Stimulated activated CD8-positive, alpha-beta memory T cell treated with anti-CD3 and anti-CD28 coated beads, Interleukin-15, amount 100 ng/mL, for 1 hour (primary cell): ENCODE measurements around the gene CDC26.
"Not testable (repeated sequence)": the region's sequence is repeated elsewhere in the genome, so short reads cannot be mapped to it uniquely, and the experiment has no call there.

Experiments used
- DNase-seq: peaks from one replicate; pipeline ENCODE4 v3.0.0-alpha.2; 2020; ENCODE audit warnings: low read depth

CDC26 gene

GRCh38 chr9:113293285-113293878, 18.0 kb upstream of the CDC26 start:
- DNase-seq, result no peak

GRCh38 chr9:113290052-113290607, 14.8 kb upstream of the CDC26 start:
- no peak for DNase-seq

GRCh38 chr9:113289091-113289490, 13.7 kb upstream of the CDC26 start:
- no peak for DNase-seq

GRCh38 chr9:113281356-113281755, 6.0 kb upstream of the CDC26 start:
- no peak for DNase-seq

GRCh38 chr9:113278840-113279239, 3.5 kb upstream of the CDC26 start:
- DNase-seq, result no peak

- DNase-seq, result no peak
Measured at GRCh38 chr9:113274474-113275156, 757 bp downstream of the CDC26 start.

- DNase-seq, result no peak
Measured at GRCh38 chr9:113269871-113270270, 5.5 kb downstream of the CDC26 start.

- no peak for DNase-seq
Measured at GRCh38 chr9:113269355-113269754, 6.0 kb downstream of the CDC26 start.

GRCh38 chr9:113267911-113268566, 7.3 kb downstream of the CDC26 start:
- DNase-seq, result no peak

GRCh38 chr9:113266174-113266573, 9.2 kb downstream of the CDC26 start:
- DNase-seq, result no peak

- DNase-seq, result no peak
Measured at GRCh38 chr9:113261917-113262671, 13.3 kb downstream of the CDC26 start.

- no peak for DNase-seq
Measured at GRCh38 chr9:113258282-113258681, 17.1 kb downstream of the CDC26 start.

- DNase-seq, result no peak
Measured at GRCh38 chr9:113257863-113258262, 17.5 kb downstream of the CDC26 start.

GRCh38 chr9:113255438-113255837, 19.9 kb downstream of the CDC26 start:
- DNase-seq, result no peak

GRCh38 chr9:113254991-113255390, 20.4 kb downstream of the CDC26 start:
- DNase-seq, result no peak

GRCh38 chr9:113250807-113251206, 24.6 kb downstream of the CDC26 start:
- no peak for DNase-seq

GRCh38 chr9:113249661-113250060, 25.7 kb downstream of the CDC26 start:
- DNase-seq, result not testable (repeated sequence)

- no peak for DNase-seq
Measured at GRCh38 chr9:113247640-113248039, 27.7 kb downstream of the CDC26 start.

GRCh38 chr9:113246928-113247327, 28.4 kb downstream of the CDC26 start:
- DNase-seq, result no peak

- DNase-seq, result no peak
Measured at GRCh38 chr9:113245894-113246293, 29.5 kb downstream of the CDC26 start.

GRCh38 chr9:113244556-113244955, 30.8 kb downstream of the CDC26 start:
- no peak for DNase-seq

GRCh38 chr9:113241161-113241560, 34.2 kb downstream of the CDC26 start:
- no peak for DNase-seq
